Measurements from ENCODE around the gene CCDC174. TPM values are rescaled to one million over a fixed set of nuclear protein-coding genes. Genes with fewer than 3 reads are reported as not detected.
A peak's percentile ranks its signal among the peaks of the same experiment; 100 is the strongest.

The CCDC174 gene
- total RNA-seq, 1 experiment from 2014 or later: 16.0 TPM

GRCh38 chr3:14614862-14615261 is 36.7 kb upstream of the CCDC174 start:
- ATAC-seq (no peak), DNase-seq (ENCODE audit: low spot score) (no peak)
- ChIA-PET POLR2A (no interaction called here), CTCF (no interaction called here)
- Mint-ChIP-seq H3K27me3 (ENCODE audit: low read depth) (peaks cover 8% of the 10 kb centered on the region), H3K4me1 (peaks cover 12% of the 10 kb centered on the region), H3K27ac (no peak overlapping the region), H3K36me3 (no peaks in the 10 kb centered on the region), H3K4me3 (no peak overlapping the region), H3K9me3 (no peaks in the 10 kb centered on the region)
- TF ChIP-seq ZNF416 (CRISPR knock-in tag; IDR thresholded peaks at IDR 0.05) (no peak), GTF2I (CRISPR knock-in tag; conservative IDR thresholded peaks at IDR 0.05) (no peak), NR1H2 (CRISPR knock-in tag; IDR thresholded peaks at IDR 0.05) (no peak), OVOL2 (CRISPR knock-in tag; IDR thresholded peaks at IDR 0.05; ENCODE audit: borderline replicate concordance) (no peak), ATF2 (CRISPR knock-in tag; IDR thresholded peaks at IDR 0.05; ENCODE audit: borderline replicate concordance, low read depth) (no peak)

- ChIA-PET CTCF (interaction anchor here (1.4 to 2.2 kb wide), 3 partner anchors 10 to 108 kb away, joined by 8 to 14 read pairs (median 9); no protein-coding TSS in a partner anchor), POLR2A (no interaction called here)
- DNase-seq (ENCODE audit: low spot score) (no peak), ATAC-seq (peak; percentile 26; the same call in 1 of the 2 replicates)
- peaks cover 8% of the 10 kb centered on the region for H3K27me3 Mint-ChIP-seq (ENCODE audit: low read depth)
- peaks cover 17% of the 10 kb centered on the region for H3K4me1 Mint-ChIP-seq
- H3K4me3 Mint-ChIP-seq: no peak overlapping the region
- no peak for TF ChIP-seq HMGA2 (CRISPR knock-in tag; IDR thresholded peaks at IDR 0.05)
- no peak for TF ChIP-seq CREB1 (CRISPR knock-in tag; IDR thresholded peaks at IDR 0.05)
- TF ChIP-seq TEAD4 (CRISPR knock-in tag; IDR thresholded peaks at IDR 0.05): no peak
- TF ChIP-seq CTCF (IDR thresholded peaks at IDR 0.05): no peak
- no peak for TF ChIP-seq SP1 (CRISPR knock-in tag; conservative IDR thresholded peaks at IDR 0.05)
- TF ChIP-seq IRF2 (CRISPR knock-in tag; IDR thresholded peaks at IDR 0.05; ENCODE audit: borderline replicate concordance, low read depth): no peak
- no peaks in the 10 kb centered on the region for H3K36me3 Mint-ChIP-seq
- H3K9me3 Mint-ChIP-seq: no peaks in the 10 kb centered on the region
- H3K27ac Mint-ChIP-seq: no peak overlapping the region
Measured at GRCh38 chr3:14616606-14617507, 34.7 kb upstream of the CCDC174 start.

GRCh38 chr3:14617508-14618023 is 34.0 kb upstream of the CCDC174 start:
- H3K27ac Mint-ChIP-seq: no peak overlapping the region
- CTCF ChIA-PET: interaction anchor here (1.4 to 2.2 kb wide), 3 partner anchors 11 to 109 kb away, joined by 8 to 14 read pairs (median 9); no protein-coding TSS in a partner anchor
- H3K4me1 Mint-ChIP-seq: peaks cover 17% of the 10 kb centered on the region
- no peaks in the 10 kb centered on the region for H3K9me3 Mint-ChIP-seq
- no peaks in the 10 kb centered on the region for H3K36me3 Mint-ChIP-seq
- no peak overlapping the region for H3K4me3 Mint-ChIP-seq
- POLR2A ChIA-PET: no interaction called here
- 0 out of 2 replicates have a peak, but pooled peaks have one; percentile 32 for TF ChIP-seq ESRRA (CRISPR knock-in tag; IDR thresholded peaks at IDR 0.05; ENCODE audit: borderline replicate concordance)
- no peak for TF ChIP-seq ZNF425 (CRISPR knock-in tag; conservative IDR thresholded peaks at IDR 0.05)
- peaks cover 5% of the 10 kb centered on the region for H3K27me3 Mint-ChIP-seq (ENCODE audit: low read depth)
- no peak for DNase-seq (ENCODE audit: low spot score)
- ATAC-seq: peak; percentile 15; the same call in 1 of the 2 replicates
